ENCODE measurements around the gene DNM3. TPM values are rescaled to one million over a fixed set of nuclear protein-coding genes. Genes with fewer than 3 reads are reported as not detected.

The DNM3 gene
- total and polyA plus RNA-seq, 2 donors (not counting 1 experiment from before 2014, with no cell fraction given), result 1.0 to 1.3 TPM

DNA sequence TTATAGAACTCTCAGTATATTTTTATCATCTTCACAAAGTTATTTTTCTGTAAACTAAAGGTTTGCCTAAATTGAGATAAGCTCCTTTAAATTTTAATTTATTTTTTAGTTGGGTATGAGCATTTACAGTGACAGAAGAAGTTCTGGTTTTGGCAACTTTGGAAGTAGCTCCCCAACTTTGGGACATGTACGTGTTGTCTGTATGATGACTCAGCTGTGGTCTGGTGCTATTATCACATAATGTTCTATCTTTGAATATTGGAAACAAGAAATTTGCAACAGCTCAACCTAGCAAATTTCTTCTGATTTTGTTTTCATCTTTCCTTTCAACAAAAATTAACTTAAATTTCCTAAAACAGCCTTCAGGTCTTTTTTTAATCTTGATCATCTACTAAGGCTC, 532.6 kb downstream of the DNM3 start:
- Histone ChIP-seq H3K4me1 (ENCODE audit: control insufficient read depth in 2 of 2, insufficient read depth in 2 of 2, low read length in 2 of 2) (peaks cover 2 to 12% of the 10 kb centered on the region in 2 donors), H3K27me3 (replicated peaks in 1 of 4; ENCODE audit: control extremely low read depth in 1 of 4, control insufficient read depth in 3 of 4, insufficient read depth in 4 of 4, low read length in 3 of 4) (no peaks in the 10 kb centered on the region), H3K27ac (ENCODE audit: low read length in 2 of 2) (peak overlapping the region in 1 of 2 donors; percentile 3), H3K79me2 (ENCODE audit: control insufficient read depth, insufficient read depth, low read length) (no peaks in the 10 kb centered on the region), H3K4me2 (replicated peaks; ENCODE audit: low read depth, low read length, poor library complexity, severe bottlenecking) (no peak overlapping the region), H3K36me3 (replicated peaks in 1 of 2; ENCODE audit: control extremely low read depth in 1 of 2, control insufficient read depth in 1 of 2, extremely low read depth in 1 of 2, insufficient read depth in 2 of 2, low read length in 1 of 2) (no peaks in the 10 kb centered on the region), H4K20me1 (ENCODE audit: control insufficient read depth, insufficient read depth, low read length, poor library complexity, severe bottlenecking) (no peaks in the 10 kb centered on the region), H3K9ac (ENCODE audit: low read length) (no peak overlapping the region), H3K9me3 (ENCODE audit: control extremely low read depth in 1 of 3, control insufficient read depth in 2 of 3, insufficient read depth in 1 of 3, low read length in 2 of 3) (peaks cover 0 to 2% (median 0%) of the 10 kb centered on the region in 3 donors), H3K4me3 (ENCODE audit: control extremely low read depth in 1 of 5, extremely low read depth in 1 of 5, insufficient read depth in 1 of 5, low read depth in 2 of 5, low read length in 4 of 5) (no peak overlapping the region), H2AFZ (ENCODE audit: insufficient read depth, low read depth, low read length, poor library complexity, severe bottlenecking) (no peak overlapping the region)
- DNase-seq (no peak), ATAC-seq (ENCODE audit: low read depth) (no peak)
- peak overlapping the region; percentile 38 for H3K27ac Mint-ChIP-seq
- no peak overlapping the region for H3K4me3 Mint-ChIP-seq
- TF ChIP-seq, protein P1, sequence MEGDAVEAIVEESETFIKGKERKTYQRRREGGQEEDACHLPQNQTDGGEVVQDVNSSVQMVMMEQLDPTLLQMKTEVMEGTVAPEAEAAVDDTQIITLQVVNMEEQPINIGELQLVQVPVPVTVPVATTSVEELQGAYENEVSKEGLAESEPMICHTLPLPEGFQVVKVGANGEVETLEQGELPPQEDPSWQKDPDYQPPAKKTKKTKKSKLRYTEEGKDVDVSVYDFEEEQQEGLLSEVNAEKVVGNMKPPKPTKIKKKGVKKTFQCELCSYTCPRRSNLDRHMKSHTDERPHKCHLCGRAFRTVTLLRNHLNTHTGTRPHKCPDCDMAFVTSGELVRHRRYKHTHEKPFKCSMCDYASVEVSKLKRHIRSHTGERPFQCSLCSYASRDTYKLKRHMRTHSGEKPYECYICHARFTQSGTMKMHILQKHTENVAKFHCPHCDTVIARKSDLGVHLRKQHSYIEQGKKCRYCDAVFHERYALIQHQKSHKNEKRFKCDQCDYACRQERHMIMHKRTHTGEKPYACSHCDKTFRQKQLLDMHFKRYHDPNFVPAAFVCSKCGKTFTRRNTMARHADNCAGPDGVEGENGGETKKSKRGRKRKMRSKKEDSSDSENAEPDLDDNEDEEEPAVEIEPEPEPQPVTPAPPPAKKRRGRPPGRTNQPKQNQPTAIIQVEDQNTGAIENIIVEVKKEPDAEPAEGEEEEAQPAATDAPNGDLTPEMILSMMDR (IDR thresholded peaks at IDR 0.05), result no peak
- TF ChIP-seq EZH2 (IDR thresholded peaks at IDR 0.05; ENCODE audit: borderline replicate concordance, insufficient read depth, low read depth, low read length, poor library complexity, severe bottlenecking), result no peak
- ChIA-PET POLR2A (interaction anchor here (0.7 to 2.4 kb wide), 2 partner anchors 14 to 164 kb away, joined by 3 to 9 read pairs; no protein-coding TSS in a partner anchor), CTCF (interaction anchor here (1.0 to 5.0 kb wide), 3 partner anchors 13 to 25 kb away, joined by 3 to 20 read pairs (median 5); no protein-coding TSS in a partner anchor)
- intact Hi-C loops (cut with micrococcal nuclease), result no loop called here
- H3K9me3 Mint-ChIP-seq (ENCODE audit: insufficient read depth), result peaks cover 5% of the 10 kb centered on the region
- WGBS (ENCODE audit: insufficient coverage), result no CpG with 5 or more reads among the region's 1 CpG
- no peaks in the 10 kb centered on the region for H3K27me3 Mint-ChIP-seq
- peaks cover 24% of the 10 kb centered on the region for H3K4me1 Mint-ChIP-seq

DNA sequence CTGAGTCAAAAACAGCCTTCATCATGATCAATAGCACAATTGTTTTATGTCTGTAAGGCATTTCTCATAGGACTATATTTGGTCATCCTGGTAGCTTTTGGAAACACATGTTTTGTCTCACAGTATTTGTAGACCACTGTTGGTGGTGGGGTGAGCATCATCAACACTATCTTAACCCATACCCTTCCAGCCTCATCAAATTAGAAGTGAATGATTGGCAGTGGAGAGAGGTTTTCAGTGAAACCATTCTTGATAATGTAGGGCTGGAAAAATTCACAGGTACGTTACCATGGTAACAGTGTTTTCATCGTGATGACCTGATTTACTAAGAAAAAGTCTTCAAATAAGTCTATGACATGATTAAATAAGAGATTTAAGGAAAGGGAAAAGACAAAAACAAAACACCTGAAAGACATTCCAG, 533.9 kb downstream of the DNM3 start:
- Histone ChIP-seq H3K27ac (ENCODE audit: low read length in 2 of 2) (peak overlapping the region in 1 of 2 donors; percentile 57), H3K4me3 (ENCODE audit: control extremely low read depth in 1 of 5, extremely low read depth in 1 of 5, insufficient read depth in 1 of 5, low read depth in 2 of 5, low read length in 4 of 5) (peak overlapping the region in 1 of 5 experiments; percentile 9), H3K9me3 (ENCODE audit: control extremely low read depth in 1 of 3, control insufficient read depth in 2 of 3, insufficient read depth in 1 of 3, low read length in 2 of 3) (no peaks in the 10 kb centered on the region), H4K20me1 (ENCODE audit: control insufficient read depth, insufficient read depth, low read length, poor library complexity, severe bottlenecking) (no peaks in the 10 kb centered on the region), H3K79me2 (ENCODE audit: control insufficient read depth, insufficient read depth, low read length) (no peaks in the 10 kb centered on the region), H2AFZ (ENCODE audit: insufficient read depth, low read depth, low read length, poor library complexity, severe bottlenecking) (no peak overlapping the region), H3K9ac (ENCODE audit: low read length) (peak overlapping the region; percentile 22), H3K36me3 (replicated peaks in 1 of 2; ENCODE audit: control extremely low read depth in 1 of 2, control insufficient read depth in 1 of 2, extremely low read depth in 1 of 2, insufficient read depth in 2 of 2, low read length in 1 of 2) (no peaks in the 10 kb centered on the region), H3K4me1 (ENCODE audit: control insufficient read depth in 2 of 2, insufficient read depth in 2 of 2, low read length in 2 of 2) (peaks cover 10 to 20% of the 10 kb centered on the region in 2 donors), H3K4me2 (replicated peaks; ENCODE audit: low read depth, low read length, poor library complexity, severe bottlenecking) (peak overlapping the region; percentile 17), H3K27me3 (replicated peaks in 1 of 4; ENCODE audit: control extremely low read depth in 1 of 4, control insufficient read depth in 3 of 4, insufficient read depth in 4 of 4, low read length in 3 of 4) (no peaks in the 10 kb centered on the region)
- CTCF ChIA-PET, result interaction anchor here (1.2 to 5.0 kb wide), 2 partner anchors 14 to 24 kb away, joined by 6 to 20 read pairs; no protein-coding TSS in a partner anchor
- Mint-ChIP-seq H3K4me3 (peak overlapping the region; percentile 54), H3K9me3 (ENCODE audit: insufficient read depth) (peaks cover 2% of the 10 kb centered on the region), H3K27ac (peak overlapping the region; percentile 44), H3K27me3 (no peaks in the 10 kb centered on the region), H3K4me1 (peaks cover 33% of the 10 kb centered on the region)
- TF ChIP-seq, protein P1 (IDR thresholded peaks at IDR 0.05), result no peak
- TF ChIP-seq EZH2 (IDR thresholded peaks at IDR 0.05; ENCODE audit: borderline replicate concordance, insufficient read depth, low read depth, low read length, poor library complexity, severe bottlenecking), result no peak
- DNase-seq, result no peak
- POLR2A ChIA-PET, result interaction anchor here (0.7 to 2.4 kb wide), 4 partner anchors 10 to 240 kb away, joined by 3 to 9 read pairs (median 4); no protein-coding TSS in a partner anchor
- no CpG with 5 or more reads among the region's 2 CpGs for WGBS (ENCODE audit: insufficient coverage)
- intact Hi-C loops (cut with micrococcal nuclease), result loop anchor here (1.0 kb wide), 1 partner anchor 17 kb away; no protein-coding TSS in a partner anchor
- ATAC-seq (ENCODE audit: low read depth), result no peak
